ENCODE data around the gene NAV2.

NAV2 gene

GRCh38 chr11:20035701-20036601, 323.3 kb downstream of the NAV2 start:
- no peak for DNase-seq (ENCODE audit: low read depth in 2 of 2)

DNA sequence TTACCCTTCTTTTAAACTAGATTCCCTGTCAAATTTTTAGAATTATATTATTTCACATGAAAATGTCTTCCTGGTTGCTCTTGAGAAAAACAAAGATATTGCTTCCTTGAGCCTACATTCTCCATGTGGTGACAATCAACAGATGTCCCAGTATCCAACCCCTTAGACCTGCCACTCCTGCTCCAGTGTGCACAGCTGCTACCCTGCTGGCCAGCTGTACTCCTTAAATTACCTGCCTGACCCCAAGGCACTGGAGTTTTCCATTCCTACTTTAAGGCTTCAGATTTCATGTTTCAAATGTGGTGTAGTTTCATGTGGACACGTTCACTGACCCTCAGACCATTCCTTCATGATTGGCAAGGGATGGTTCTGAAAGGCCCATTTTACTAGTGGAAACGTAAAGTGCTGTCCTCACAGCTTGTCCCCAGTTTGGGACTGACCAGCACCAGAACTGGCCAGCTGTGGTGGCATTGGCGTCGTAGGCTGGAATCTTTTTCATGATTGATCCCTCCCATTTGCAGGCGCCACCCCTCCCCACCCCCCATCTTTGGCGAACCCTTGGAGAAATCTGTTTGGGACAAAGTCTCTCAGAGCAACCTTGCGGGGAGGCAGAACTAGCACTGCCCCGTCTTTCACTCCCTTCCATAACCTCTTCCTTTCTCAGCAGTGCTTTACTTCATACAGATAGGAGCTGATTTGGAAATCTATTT, 324.1 kb downstream of the NAV2 start:
- DNase-seq (ENCODE audit: low read depth in 2 of 2) = no peak

DNA sequence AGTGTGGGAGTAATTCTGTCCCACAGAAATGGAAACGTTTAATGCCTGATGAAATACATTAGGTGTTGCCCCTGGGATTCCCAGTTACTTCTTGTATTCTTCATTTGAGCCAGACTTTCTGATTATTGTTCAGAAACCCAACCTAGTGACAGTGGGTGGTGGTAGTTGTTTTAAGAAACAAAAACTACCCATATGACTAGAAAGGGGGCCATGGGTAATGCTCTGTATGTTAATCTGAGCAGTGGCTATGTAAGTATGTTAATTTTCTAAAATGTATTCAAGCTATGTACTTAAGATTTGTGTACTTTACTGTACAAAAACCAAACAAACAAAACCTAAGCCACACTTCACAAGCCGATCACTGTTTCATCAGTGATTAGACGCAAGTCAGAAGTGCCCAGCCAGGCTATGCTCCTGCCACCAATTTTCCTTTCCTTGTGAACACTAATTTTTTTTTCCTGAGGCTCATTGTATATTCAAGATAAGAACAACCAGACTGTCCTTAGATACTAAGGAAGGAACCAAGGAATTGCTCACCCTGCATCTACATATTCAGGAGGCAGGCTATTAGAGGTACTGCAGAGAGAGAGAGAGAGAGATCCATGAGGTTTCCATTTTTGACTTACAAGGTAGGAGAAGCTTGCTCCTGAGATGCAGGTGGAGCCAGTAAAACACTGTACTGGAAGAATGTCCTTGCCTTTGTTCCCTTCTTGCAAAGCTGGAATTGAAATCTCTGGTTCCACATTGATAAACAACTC, 324.9 kb downstream of the NAV2 start:
- DNase-seq (ENCODE audit: low read depth in 2 of 2) = no peak

GRCh38 chr11:20038412-20038811, 325.8 kb downstream of the NAV2 start:
- no peak for DNase-seq (ENCODE audit: low read depth in 2 of 2)

DNA sequence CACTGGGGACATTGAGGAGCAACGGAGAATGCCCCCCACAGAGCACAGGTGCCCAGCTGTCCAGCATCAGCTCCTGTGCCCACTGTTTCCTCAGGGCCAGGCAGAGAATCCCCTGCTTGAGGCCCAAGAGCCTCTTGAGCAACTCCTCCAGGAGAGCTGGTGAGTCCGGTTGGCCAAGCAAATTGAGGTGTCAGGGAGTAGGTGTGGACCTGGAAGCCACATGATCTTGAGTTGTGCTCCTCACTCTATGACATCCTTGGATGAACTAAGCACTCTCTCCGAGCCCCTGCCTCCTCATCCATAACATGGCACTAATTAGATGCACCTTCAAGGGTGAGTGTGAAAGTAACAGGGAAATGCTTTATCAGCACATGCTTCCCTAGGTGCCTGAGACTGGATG, 326.3 kb downstream of the NAV2 start:
- DNase-seq (ENCODE audit: low read depth in 2 of 2) = no peak

DNA sequence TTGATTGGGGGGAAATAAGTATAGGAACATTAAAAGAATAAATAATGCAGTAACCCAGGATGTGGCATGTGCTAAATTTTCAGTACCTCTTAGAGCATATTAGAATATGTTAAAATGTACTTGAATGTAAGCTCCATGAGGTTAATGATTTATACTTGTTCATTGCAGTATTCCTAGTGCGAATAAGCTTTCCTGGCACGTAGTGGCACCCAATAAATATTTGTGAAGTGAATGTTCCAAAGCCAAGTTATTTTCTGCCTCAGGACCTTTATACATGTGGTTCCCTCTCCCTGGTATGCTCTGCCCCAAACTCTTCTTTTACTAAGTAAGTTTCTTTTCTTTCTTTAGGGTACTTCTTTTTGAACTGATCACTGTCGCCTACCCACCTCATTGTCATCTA, 328.9 kb downstream of the NAV2 start:
- DNase-seq (ENCODE audit: low read depth in 2 of 2) = no peak

DNA sequence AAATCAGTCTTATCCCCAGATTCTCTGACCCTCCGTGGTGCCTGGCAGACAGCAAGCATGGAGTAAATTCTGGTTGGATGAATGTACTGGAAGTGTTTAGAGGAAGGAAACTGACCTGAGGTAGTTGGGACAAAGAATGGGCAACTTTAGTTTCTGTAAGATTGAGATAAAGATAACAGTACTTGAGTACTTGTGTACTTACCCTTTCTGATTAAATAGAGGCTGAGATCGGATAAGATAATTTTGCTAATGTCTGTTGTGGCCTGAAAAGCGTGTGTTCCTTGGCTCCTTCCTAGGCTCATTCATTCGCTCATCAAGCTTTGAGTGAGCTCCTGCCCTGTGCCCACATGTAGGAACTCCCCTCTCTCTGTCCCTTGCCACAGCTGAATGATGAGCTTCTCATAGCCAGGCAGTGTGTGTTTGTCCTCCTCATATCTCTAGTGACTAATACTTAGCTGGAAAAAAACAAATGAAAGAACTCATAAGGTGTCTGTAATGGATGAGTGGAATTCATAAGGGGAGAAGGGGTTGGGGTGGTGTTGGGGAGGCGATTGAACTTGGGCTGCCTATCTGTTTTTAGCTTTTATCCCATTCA, 329.5 kb downstream of the NAV2 start:
- DNase-seq (ENCODE audit: low read depth in 2 of 2) = no peak

DNA sequence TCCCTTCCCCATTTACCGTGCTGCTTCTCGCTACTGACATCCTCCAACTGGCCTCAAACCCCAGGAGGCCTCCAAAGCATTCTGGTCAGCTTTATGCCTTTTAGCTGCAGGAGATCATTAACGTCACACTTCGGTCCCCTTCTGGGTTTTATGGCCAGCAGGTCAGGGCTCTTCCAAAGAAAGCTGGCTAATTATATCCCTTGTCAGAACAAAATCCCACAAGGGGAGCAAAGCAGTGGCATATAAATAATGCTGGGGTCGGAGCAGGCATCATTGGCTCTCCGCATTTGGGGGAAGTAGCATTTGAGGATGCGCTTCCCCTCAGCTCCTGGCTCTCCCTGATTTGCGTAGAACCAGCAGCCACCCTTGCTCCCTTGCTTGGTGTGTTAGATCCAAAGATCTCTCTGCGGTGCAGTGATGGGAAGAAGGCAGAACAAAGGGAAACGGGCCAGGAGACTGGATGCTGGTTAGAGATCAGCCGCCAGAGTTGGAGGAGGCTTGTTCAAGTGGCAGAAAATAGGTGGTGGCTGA, 330.2 kb downstream of the NAV2 start:
- no peak for DNase-seq (ENCODE audit: low read depth in 2 of 2)

DNA sequence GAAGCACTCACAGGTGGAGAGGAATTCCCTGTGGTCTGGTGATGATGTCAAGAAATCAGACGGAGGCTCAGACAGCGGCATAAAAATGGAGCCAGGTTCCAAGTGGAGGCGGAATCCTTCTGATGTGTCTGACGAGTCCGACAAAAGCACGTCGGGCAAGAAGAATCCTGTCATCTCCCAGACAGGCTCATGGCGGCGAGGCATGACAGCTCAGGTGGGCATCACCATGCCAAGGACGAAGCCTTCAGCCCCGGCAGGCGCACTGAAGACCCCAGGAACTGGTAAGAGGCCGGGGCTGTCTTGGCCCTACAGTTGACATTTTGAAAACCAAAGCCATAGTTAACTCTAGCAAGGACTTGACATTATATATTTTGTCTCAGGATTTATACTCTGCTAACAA, 331.4 kb downstream of the NAV2 start:
- DNase-seq (ENCODE audit: low read depth in 2 of 2) = no peak

DNA sequence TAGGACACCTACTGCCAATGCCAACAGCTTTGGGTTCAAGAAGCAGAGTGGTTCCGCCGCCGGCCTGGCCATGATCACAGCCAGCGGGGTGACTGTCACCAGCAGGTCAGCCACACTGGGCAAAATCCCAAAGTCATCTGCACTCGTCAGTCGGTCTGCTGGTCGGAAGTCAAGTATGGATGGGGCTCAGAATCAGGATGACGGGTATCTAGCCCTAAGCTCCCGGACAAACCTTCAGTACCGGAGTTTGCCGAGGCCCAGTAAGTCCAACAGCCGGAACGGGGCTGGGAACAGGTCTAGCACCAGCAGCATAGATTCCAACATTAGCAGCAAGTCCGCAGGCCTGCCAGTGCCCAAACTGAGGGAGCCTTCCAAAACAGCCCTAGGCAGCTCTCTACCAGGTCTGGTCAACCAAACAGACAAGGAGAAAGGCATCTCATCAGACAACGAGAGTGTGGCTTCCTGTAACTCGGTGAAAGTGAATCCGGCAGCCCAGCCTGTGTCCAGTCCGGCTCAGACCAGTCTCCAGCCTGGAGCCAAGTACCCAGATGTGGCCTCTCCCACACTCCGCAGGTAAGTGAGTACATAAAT, 332.6 kb downstream of the NAV2 start:
- no peak for DNase-seq (ENCODE audit: low read depth in 2 of 2)

DNA sequence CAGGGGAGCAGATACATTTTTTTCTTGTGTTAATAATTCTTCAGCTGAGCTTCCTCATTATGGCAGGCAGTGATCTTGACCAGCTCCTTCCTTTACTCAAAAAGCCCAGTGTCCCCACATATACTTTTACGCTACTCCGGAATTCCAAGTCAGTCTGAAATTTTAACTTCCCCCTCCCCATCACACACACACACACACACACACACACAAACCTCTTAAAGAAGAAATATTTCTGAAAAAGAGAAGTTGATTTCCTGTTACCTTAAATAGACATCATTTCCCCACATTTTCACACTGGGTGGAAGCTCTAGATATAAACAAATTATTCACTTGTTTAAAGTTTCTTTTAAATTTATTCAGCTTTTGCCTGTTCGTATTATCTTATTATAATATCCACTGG, 333.8 kb downstream of the NAV2 start:
- no peak for DNase-seq (ENCODE audit: low read depth in 2 of 2)

DNA sequence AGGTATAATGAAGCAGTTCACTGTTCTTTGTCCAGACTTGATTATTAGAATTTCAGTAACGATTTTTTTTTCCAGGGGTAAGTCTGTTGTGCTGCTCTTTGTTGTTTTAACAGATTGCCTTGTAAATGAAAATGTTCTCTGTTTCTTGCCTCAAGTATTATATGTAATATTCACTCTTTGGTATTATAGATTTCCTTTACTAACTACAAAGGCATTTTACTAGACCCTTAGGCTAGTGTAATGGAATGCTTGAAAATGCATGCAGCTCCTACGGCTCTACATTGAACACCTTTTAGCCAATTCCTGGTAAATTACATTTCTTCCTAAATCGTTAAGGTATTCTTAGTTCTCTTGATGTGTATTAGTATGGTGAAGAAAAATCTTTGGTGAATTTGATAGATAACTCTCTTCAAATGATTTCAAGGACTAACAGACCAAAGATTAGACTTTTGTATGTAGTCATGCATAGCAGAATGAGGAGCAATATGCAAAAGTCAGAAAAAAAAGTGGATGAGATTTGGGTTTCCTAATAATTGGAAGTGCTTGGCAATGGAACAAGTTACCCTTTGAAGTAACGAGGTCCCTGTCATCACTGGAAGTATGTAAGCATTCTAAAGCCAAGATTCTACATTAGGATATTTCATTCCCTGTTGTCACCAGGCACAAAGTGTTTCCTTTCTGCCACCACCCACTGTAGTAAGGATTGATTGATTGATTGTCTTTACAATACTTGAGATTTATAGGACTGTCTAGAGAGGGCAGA, 334.6 kb downstream of the NAV2 start:
- DNase-seq (ENCODE audit: low read depth in 2 of 2) = no peak

DNA sequence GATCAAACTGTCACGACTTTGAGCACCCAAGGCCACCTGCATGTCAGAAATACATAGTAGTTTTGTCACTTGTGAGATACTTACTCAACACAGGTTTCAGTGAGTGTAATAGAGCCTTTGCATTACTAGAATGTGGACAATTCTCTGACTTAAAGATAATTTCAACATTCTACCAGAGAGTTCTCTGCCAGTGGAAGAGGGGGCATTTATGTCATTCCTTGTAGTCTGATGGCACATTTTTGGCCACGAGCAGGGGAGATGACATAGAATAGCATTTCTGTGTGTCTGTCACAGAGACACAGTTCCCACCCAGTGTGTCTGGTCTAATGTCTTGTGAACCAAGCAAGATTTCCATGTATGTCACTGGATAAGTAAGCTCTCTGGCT, 335.1 kb downstream of the NAV2 start:
- DNase-seq (ENCODE audit: low read depth in 2 of 2) = no peak

GRCh38 chr11:20048246-20048645, 335.6 kb downstream of the NAV2 start:
- no peak for DNase-seq (ENCODE audit: low read depth in 2 of 2)

DNA sequence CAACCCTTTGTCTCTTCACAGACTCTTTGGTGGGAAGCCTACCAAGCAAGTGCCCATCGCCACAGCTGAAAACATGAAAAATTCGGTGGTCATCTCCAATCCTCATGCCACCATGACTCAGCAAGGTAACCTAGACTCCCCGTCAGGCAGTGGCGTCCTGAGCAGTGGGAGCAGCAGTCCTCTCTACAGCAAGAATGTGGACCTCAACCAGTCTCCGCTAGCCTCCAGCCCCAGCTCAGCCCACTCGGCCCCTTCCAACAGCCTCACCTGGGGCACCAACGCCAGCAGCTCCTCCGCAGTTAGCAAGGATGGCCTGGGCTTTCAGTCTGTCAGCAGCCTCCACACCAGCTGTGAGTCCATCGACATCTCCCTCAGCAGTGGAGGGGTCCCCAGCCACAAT, 336.1 kb downstream of the NAV2 start:
- DNase-seq (ENCODE audit: low read depth in 2 of 2) = no peak

DNA sequence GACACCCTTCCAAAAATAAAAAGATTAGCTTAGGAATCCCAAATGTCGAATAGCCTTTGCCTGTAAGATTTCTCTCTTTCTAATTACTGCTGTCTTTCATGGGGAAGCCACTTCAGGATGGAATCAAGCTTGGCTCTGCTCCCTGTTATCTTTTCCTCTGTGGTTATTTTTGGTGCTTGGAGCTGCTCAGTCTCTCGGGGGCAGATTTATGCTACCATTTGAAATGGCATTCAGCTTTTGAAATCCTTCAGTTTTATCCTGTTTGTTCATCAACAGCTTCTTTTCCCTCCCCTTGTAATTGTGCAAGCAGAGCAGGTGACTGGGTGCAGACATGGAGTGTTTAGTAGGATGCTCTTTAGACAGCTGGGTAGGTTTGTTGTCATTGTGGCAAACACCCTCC, 336.6 kb downstream of the NAV2 start:
- no peak for DNase-seq (ENCODE audit: low read depth in 2 of 2)

GRCh38 chr11:20050048-20050447, 337.4 kb downstream of the NAV2 start:
- no peak for DNase-seq (ENCODE audit: low read depth in 2 of 2)

- DNase-seq (ENCODE audit: low read depth in 2 of 2) = no peak
Measured at GRCh38 chr11:20050551-20051333, 338.1 kb downstream of the NAV2 start.

- DNase-seq (ENCODE audit: low read depth in 2 of 2) = no peak
Measured at GRCh38 chr11:20051469-20052399, 339.1 kb downstream of the NAV2 start.
